ENCODE results near the gene CDK19.

Gene CDK19

GRCh38 chr6:110660066-110660655 is 155.1 kb downstream of the CDK19 start:
- ATAC-seq: no peak
- TF ChIP-seq OSR1 (CRISPR knock-in tag; IDR thresholded peaks at IDR 0.05) (no peak), ZFP3 (CRISPR knock-in tag; IDR thresholded peaks at IDR 0.05) (no peak), CREB5 (CRISPR knock-in tag; IDR thresholded peaks at IDR 0.05; ENCODE audit: low read depth) (no peak), ISL1 (CRISPR knock-in tag; IDR thresholded peaks at IDR 0.05) (no peak), TCF4 (CRISPR knock-in tag; IDR thresholded peaks at IDR 0.05; ENCODE audit: borderline replicate concordance) (no peak), CSDC2 (CRISPR knock-in tag; IDR thresholded peaks at IDR 0.05) (no peak), RARB (CRISPR knock-in tag; IDR thresholded peaks at IDR 0.05) (no peak), ZC3H10 (CRISPR knock-in tag; IDR thresholded peaks at IDR 0.05) (no peak), ZFP30 (CRISPR knock-in tag; IDR thresholded peaks at IDR 0.05) (no peak), POU6F1 (CRISPR knock-in tag; IDR thresholded peaks at IDR 0.05; ENCODE audit: borderline replicate concordance, low read depth) (no peak), BACH2 (CRISPR knock-in tag; IDR thresholded peaks at IDR 0.05; ENCODE audit: borderline replicate concordance) (no peak), CSRNP3 (CRISPR knock-in tag; IDR thresholded peaks at IDR 0.05) (no peak), ARNTL (CRISPR knock-in tag; IDR thresholded peaks at IDR 0.05; ENCODE audit: borderline replicate concordance, low read depth) (no peak), ZNF70 (CRISPR knock-in tag; IDR thresholded peaks at IDR 0.05) (no peak), ZNF565 (CRISPR knock-in tag; conservative IDR thresholded peaks at IDR 0.05; ENCODE audit: low read depth) (no peak), TSHZ2 (CRISPR knock-in tag; IDR thresholded peaks at IDR 0.05) (no peak), ESRRG (CRISPR knock-in tag; IDR thresholded peaks at IDR 0.05) (no peak)

- TF ChIP-seq ZC3H10 (CRISPR knock-in tag; IDR thresholded peaks at IDR 0.05) (no peak), ZNF565 (CRISPR knock-in tag; conservative IDR thresholded peaks at IDR 0.05; ENCODE audit: low read depth) (no peak), TSHZ2 (CRISPR knock-in tag; IDR thresholded peaks at IDR 0.05) (no peak), POU6F1 (CRISPR knock-in tag; IDR thresholded peaks at IDR 0.05; ENCODE audit: borderline replicate concordance, low read depth) (no peak), GLIS3 (CRISPR knock-in tag; IDR thresholded peaks at IDR 0.05) (no peak), ESRRG (CRISPR knock-in tag; IDR thresholded peaks at IDR 0.05) (no peak), ZNF8 (CRISPR knock-in tag; IDR thresholded peaks at IDR 0.05) (no peak), ZFP30 (CRISPR knock-in tag; IDR thresholded peaks at IDR 0.05) (no peak), PATZ1 (CRISPR knock-in tag; IDR thresholded peaks at IDR 0.05; ENCODE audit: borderline replicate concordance) (no peak), RARB (CRISPR knock-in tag; IDR thresholded peaks at IDR 0.05) (no peak), PPARA (CRISPR knock-in tag; IDR thresholded peaks at IDR 0.05; ENCODE audit: borderline replicate concordance) (no peak), ARNTL (CRISPR knock-in tag; IDR thresholded peaks at IDR 0.05; ENCODE audit: borderline replicate concordance, low read depth) (no peak)
- ATAC-seq: no peak
These were observed 156.5 kb downstream of the CDK19 start for GRCh38 chr6:110658631-110659211.
